H1 (cell line): ENCODE measurements around the gene LRTM2. TPM values are rescaled to one million over a fixed set of nuclear protein-coding genes. Genes with fewer than 3 reads are reported as not detected.

ENCODE experiments used
- BRCA1 ChIP-seq: IDR thresholded peaks from 2 replicates; pipeline ENCODE4 v1.6.1; 2012; ENCODE audit warnings: low read depth, low read length, improper control_type of control experiment
- polyA plus RNA-seq, 7 experiments: library from polyadenylated mRNA; depleted of rRNA in 3 of 7; stranded (reverse) in 5 of 7; unstranded in 2 of 7; fragments of >200 nt in 5 of 7; fragments of 200-250 nt in 2 of 7; gene quantifications; 1 replicate in 5 of 7; 2 replicates in 1 of 7; 4 replicates in 1 of 7; pipeline versions ENCODE4 v1.2.1 to v1.2.3, GENCODE V29; 2011 to 2013; ENCODE audit warnings: missing spikeins in 2 of 7, mixed read lengths in 2 of 7
- total RNA-seq: library from RNA; stranded (reverse); fragmentation: NEBNext Ultra II Directional; extraction: Animal tissue kit (Norgen Biotek cat#: 25700); gene quantifications from 2 replicates; pipeline ENCODE4 v1.2.1, GENCODE V29; 2021

Gene LRTM2
- total and polyA plus RNA-seq, 2 of the 8 experiments (the other 6 are each of a cell fraction or from before 2014, with no cell fraction given): 0.06 TPM; not detected in 1

DNA sequence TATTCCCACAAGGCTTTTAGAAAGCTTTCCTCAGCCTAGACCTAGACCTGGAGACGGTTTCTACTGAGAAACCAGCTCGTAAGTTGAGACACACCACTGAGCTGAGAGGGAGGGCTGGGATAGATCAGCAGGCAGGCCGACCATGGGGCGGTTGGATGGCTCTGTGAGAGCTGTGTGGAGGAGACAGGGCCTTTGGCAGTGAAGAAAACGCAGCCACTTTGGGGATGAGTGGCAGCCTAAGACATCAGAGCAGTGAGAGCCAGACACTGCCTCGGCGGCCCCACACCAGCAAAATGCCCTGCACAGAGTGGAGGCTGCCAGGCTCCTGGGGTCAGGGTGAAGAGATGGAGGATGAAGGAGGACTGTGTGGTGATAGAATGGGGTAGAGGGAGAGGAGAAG is 52.1 kb downstream of the LRTM2 start (continued):
- no peak for TF ChIP-seq BRCA1
